Endothelial cell (in vitro differentiated cells): ENCODE data around the gene ADPRS. TPM values are rescaled to one million over a fixed set of nuclear protein-coding genes. Genes with fewer than 3 reads are reported as not detected.
A peak's percentile ranks its signal among the peaks of the same experiment; 100 is the strongest.

Experiments used
- DNase-seq: peaks from one replicate; pipeline ENCODE4 v3.0.0; 2021; ENCODE audit warnings: low spot score
- H3K27ac Mint-ChIP-seq: one replicate; pipeline ENCODE4 v1.8.0; 2021; ENCODE audit warnings: mixed read lengths, inconsistent platforms; ENCODE audit not compliant: unreplicated experiment
- H3K27me3 Mint-ChIP-seq: one replicate; pipeline ENCODE4 v1.8.0; 2021; ENCODE audit warnings: mild to moderate bottlenecking, moderate library complexity, mixed read lengths, inconsistent platforms; ENCODE audit not compliant: unreplicated experiment
- H3K36me3 Mint-ChIP-seq: one replicate; pipeline ENCODE4 v1.8.0; 2021; ENCODE audit warnings: mild to moderate bottlenecking, low read depth, mixed read lengths, inconsistent platforms; ENCODE audit not compliant: unreplicated experiment
- H3K4me1 Mint-ChIP-seq: one replicate; pipeline ENCODE4 v1.8.0; 2021; ENCODE audit warnings: mild to moderate bottlenecking, mixed read lengths, inconsistent platforms; ENCODE audit not compliant: unreplicated experiment
- H3K4me3 Mint-ChIP-seq: one replicate; pipeline ENCODE4 v1.8.0; 2021; ENCODE audit warnings: mild to moderate bottlenecking, mixed read lengths, inconsistent platforms; ENCODE audit not compliant: unreplicated experiment
- H3K9me3 Mint-ChIP-seq: one replicate; pipeline ENCODE4 v1.8.0; 2021; ENCODE audit warnings: mixed read lengths, inconsistent platforms; ENCODE audit not compliant: unreplicated experiment
- CTCF ChIP-seq: fragments of 200-600 bp; sonication (generic); IDR thresholded peaks from one replicate; pipeline ENCODE4 v1.5.0; 2021; ENCODE audit warnings: antibody characterized with exemption; ENCODE audit not compliant: unreplicated experiment
- total RNA-seq: library from RNA; stranded (reverse); fragmentation: NEBNext Ultra II Directional; extraction: Animal tissue kit (Norgen Biotek cat#: 25700); gene quantifications from one replicate; pipeline ENCODE4 v1.2.1, GENCODE V29; 2021; ENCODE audit not compliant: unreplicated experiment

ADPRS gene
- total RNA-seq, 1 donor from 2014 or later, result 24.2 TPM

DNA sequence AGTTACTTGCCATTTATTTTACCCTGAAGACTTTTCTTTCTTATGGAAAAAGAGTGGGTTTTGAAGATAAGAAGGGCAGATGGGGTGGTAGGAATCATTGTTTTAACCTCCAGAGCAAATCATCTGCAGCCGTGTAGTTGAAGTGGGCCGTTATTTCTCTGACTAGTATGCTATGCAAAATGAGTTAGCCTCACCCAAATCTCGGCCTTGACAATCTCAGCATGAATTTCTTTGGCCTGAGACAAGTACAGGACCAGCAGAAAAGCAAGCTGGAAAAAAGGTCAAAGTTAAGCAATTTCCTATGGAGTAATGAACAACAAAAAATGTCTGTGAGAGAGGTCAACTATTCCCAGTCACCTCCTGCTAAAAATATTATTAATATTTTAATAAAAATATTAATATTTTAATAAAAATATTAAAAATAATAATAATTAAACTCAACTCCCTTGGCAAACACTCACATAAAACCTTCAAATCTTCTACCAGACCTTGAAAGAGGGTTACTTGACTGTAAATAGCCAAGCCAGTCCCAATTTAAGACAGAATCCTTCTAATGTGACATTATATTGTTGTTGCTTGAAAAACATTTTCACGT lies 11.6 kb upstream of the ADPRS start:
- no peak overlapping the region for H3K27ac Mint-ChIP-seq
- H3K4me1 Mint-ChIP-seq, result no peaks in the 10 kb centered on the region
- DNase-seq, result no peak
- H3K9me3 Mint-ChIP-seq, result no peaks in the 10 kb centered on the region
- H3K36me3 Mint-ChIP-seq, result no peaks in the 10 kb centered on the region
- H3K4me3 Mint-ChIP-seq, result no peak overlapping the region
- H3K27me3 Mint-ChIP-seq, result no peaks in the 10 kb centered on the region
- no peak for TF ChIP-seq CTCF

DNA sequence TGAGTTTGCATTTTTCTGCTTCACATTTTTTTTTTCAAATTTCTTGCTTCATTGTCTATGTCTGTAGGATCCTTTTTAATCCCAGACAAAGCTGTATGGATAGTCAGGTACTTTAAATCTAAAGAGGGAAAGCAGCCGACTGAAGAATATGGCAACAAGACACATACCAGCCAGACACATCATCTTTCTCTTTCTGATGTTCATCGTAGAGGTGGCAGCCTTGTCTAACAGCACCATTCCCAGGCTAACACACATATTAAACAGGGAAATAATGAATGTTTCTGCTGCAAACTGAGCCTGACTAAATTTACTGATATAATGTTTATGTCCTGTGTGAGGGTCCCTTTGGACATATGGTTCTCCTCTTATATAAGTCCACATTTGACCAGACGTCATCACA lies 8.5 kb upstream of the ADPRS start:
- TF ChIP-seq CTCF, result no peak
- Mint-ChIP-seq H3K27ac (no peak overlapping the region), H3K4me3 (no peak overlapping the region), H3K27me3 (peaks cover 4% of the 10 kb centered on the region), H3K36me3 (no peaks in the 10 kb centered on the region), H3K4me1 (no peaks in the 10 kb centered on the region), H3K9me3 (no peaks in the 10 kb centered on the region)
- DNase-seq, result no peak

DNA sequence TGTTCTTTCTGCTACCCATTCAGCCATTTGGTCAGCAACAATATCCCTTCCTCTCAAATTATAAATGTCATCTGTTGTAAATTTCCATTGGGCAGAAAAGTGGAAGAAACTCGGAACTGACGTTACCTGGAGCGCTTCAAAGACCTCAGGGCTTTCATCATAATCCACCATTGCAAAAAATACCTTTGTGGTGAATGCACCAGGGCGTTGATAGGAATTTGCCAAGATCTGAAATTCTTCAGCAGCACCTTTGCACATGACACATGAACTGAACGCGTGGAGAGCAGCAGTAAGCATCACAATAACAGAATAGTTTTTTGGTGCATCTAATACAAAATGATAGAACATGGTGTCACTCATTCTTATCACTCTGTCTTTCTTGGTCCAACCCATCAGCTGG lies 7.9 kb upstream of the ADPRS start:
- Mint-ChIP-seq H3K27ac (no peak overlapping the region), H3K27me3 (peaks cover 4% of the 10 kb centered on the region), H3K36me3 (no peaks in the 10 kb centered on the region), H3K4me3 (no peak overlapping the region), H3K4me1 (no peaks in the 10 kb centered on the region), H3K9me3 (no peaks in the 10 kb centered on the region)
- no peak for DNase-seq
- TF ChIP-seq CTCF, result no peak

DNA sequence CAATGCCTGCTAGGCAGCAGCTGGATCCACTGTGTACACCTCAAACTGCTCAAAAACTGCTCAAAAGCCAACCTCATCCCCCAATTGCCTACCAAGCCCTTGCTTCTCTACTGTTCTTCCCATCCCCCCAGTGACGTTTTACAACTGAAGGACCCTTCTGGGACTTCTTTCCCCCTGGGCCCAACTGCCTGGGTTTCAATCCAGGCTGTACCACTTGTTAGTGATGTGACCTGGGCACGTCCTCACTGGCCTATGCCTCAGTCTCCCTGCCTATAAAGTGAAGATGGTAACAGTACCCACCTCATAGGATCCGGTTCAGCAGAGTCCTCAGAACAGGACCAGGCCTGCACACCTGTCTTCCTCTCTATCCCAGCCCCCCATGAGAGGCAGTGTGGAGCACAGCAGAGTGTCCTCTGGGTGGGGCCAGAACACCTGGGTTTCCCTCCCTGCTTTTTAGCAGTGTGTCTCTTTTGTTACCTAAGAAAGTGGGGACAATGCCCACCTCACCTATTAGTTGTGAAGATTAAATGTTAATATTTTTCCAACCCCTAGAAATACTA lies 6.7 kb upstream of the ADPRS start:
- Mint-ChIP-seq H3K9me3 (no peaks in the 10 kb centered on the region), H3K27ac (peak overlapping the region; percentile 9), H3K4me1 (peaks cover 2% of the 10 kb centered on the region), H3K27me3 (peaks cover 11% of the 10 kb centered on the region), H3K36me3 (no peaks in the 10 kb centered on the region), H3K4me3 (no peak overlapping the region)
- DNase-seq, result no peak
- no peak for TF ChIP-seq CTCF

DNA sequence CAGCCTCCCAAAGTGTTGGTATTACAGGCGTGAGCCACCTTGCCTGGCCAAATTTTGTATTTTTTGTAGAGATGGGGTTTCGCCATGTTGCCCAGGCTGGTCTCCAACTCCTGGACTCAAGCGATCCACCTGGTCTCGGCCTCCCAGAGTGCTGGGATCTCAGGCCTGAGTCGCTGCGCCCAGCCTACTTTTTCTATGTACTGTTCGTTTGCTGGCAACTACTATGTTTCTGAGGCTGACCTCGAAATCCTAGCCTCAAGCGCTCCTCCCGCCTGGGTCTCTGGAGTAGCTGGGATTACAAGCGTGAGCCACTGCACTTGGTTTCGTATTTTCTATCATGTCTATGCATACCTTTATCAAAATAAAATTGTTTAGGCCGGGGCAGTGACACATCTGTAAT lies 5.5 kb upstream of the ADPRS start:
- no peak for DNase-seq
- no peak for TF ChIP-seq CTCF
- Mint-ChIP-seq H3K27ac (no peak overlapping the region), H3K36me3 (no peaks in the 10 kb centered on the region), H3K4me3 (no peak overlapping the region), H3K4me1 (peaks cover 3% of the 10 kb centered on the region), H3K27me3 (peaks cover 17% of the 10 kb centered on the region), H3K9me3 (no peaks in the 10 kb centered on the region)
